Measurements from ENCODE around the gene MAML3.
"Not testable (repeated sequence)": the region's sequence is repeated elsewhere in the genome, so short reads cannot be mapped to it uniquely, and the experiment has no call there.

The MAML3 gene

GRCh38 chr4:139950568-139950967 lies 203.4 kb downstream of the MAML3 start:
- DNase-seq (ENCODE audit: low read depth in 1 of 2, low spot score in 1 of 2) = peak in 1 of 2 experiments; percentile 46
- no peak overlapping the region for H3K4me3 ChIP-seq (replicated peaks; ENCODE audit: insufficient read depth, low read length)
- H3K27ac ChIP-seq (replicated peaks) = 0 out of 2 replicates have a peak overlapping the region, but pooled peaks have one; percentile 17
- TF ChIP-seq REST (IDR thresholded peaks at IDR 0.05; ENCODE audit: insufficient replicate concordance, low read depth) (no peak), SPI1 (IDR thresholded peaks at IDR 0.05; ENCODE audit: borderline replicate concordance, low read depth) (no peak), POLR2AphosphoS5 (IDR thresholded peaks at IDR 0.05; ENCODE audit: low read depth) (no peak), GABPA (IDR thresholded peaks at IDR 0.05; ENCODE audit: low read depth) (no peak), CTCF (IDR thresholded peaks at IDR 0.05; ENCODE audit: insufficient read depth, low read length) (no peak)
- no peaks in the 10 kb centered on the region for H3K27me3 ChIP-seq (ENCODE audit: insufficient read depth, poor library complexity, severe bottlenecking)

- not testable (repeated sequence) for H3K27me3 ChIP-seq (ENCODE audit: insufficient read depth, poor library complexity, severe bottlenecking); H3K4me3 ChIP-seq (replicated peaks; ENCODE audit: insufficient read depth, low read length); DNase-seq (ENCODE audit: low read depth in 1 of 2, low spot score in 1 of 2); H3K27ac ChIP-seq (replicated peaks)
Observed at GRCh38 chr4:139944916-139945315, 209.1 kb downstream of the MAML3 start.

GRCh38 chr4:139943277-139943676 lies 210.7 kb downstream of the MAML3 start:
- DNase-seq (ENCODE audit: low read depth in 1 of 2, low spot score in 1 of 2) = no peak
- H3K27ac ChIP-seq (replicated peaks) = no peak overlapping the region
- H3K4me3 ChIP-seq (replicated peaks; ENCODE audit: insufficient read depth, low read length) = no peak overlapping the region
- H3K27me3 ChIP-seq (ENCODE audit: insufficient read depth, poor library complexity, severe bottlenecking) = no peaks in the 10 kb centered on the region
- no peak for TF ChIP-seq GABPA (IDR thresholded peaks at IDR 0.05; ENCODE audit: low read depth)
- no peak for TF ChIP-seq CTCF (IDR thresholded peaks at IDR 0.05; ENCODE audit: insufficient read depth, low read length)
- no peak for TF ChIP-seq REST (IDR thresholded peaks at IDR 0.05; ENCODE audit: insufficient replicate concordance, low read depth)
- no peak for TF ChIP-seq POLR2AphosphoS5 (IDR thresholded peaks at IDR 0.05; ENCODE audit: low read depth)
- no peak for TF ChIP-seq SPI1 (IDR thresholded peaks at IDR 0.05; ENCODE audit: borderline replicate concordance, low read depth)

GRCh38 chr4:139942241-139942640 lies 211.7 kb downstream of the MAML3 start:
- no peaks in the 10 kb centered on the region for H3K27me3 ChIP-seq (ENCODE audit: insufficient read depth, poor library complexity, severe bottlenecking)
- DNase-seq (ENCODE audit: low read depth in 1 of 2, low spot score in 1 of 2) = no peak
- H3K4me3 ChIP-seq (replicated peaks; ENCODE audit: insufficient read depth, low read length) = no peak overlapping the region
- H3K27ac ChIP-seq (replicated peaks) = no peak overlapping the region
- no peak for TF ChIP-seq REST (IDR thresholded peaks at IDR 0.05; ENCODE audit: insufficient replicate concordance, low read depth)
- TF ChIP-seq POLR2AphosphoS5 (IDR thresholded peaks at IDR 0.05; ENCODE audit: low read depth) = no peak
- no peak for TF ChIP-seq GABPA (IDR thresholded peaks at IDR 0.05; ENCODE audit: low read depth)
- no peak for TF ChIP-seq CTCF (IDR thresholded peaks at IDR 0.05; ENCODE audit: insufficient read depth, low read length)
- TF ChIP-seq SPI1 (IDR thresholded peaks at IDR 0.05; ENCODE audit: borderline replicate concordance, low read depth) = no peak

Data from HL-60 (cell line).